Stimulated activated CD4-positive, alpha-beta T cell treated with anti-CD3 and anti-CD28 coated beads, TNF-alpha, amount 100 ng/mL, for 48 hours (primary cell): ENCODE results near the gene HDGFL2.
"Not testable (repeated sequence)": the region's sequence is repeated elsewhere in the genome, so short reads cannot be mapped to it uniquely, and the experiment has no call there.

ENCODE experiments used
- DNase-seq, 3 donors: peaks; one replicate each; pipeline ENCODE4 v3.0.0-alpha.2; 2020; ENCODE audit warnings: low read depth in 3 of 3

HDGFL2 gene

GRCh38 chr19:4533334-4533733 is 61.2 kb downstream of the HDGFL2 start:
- DNase-seq = no peak

- DNase-seq = no peak
These were observed 61.8 kb downstream of the HDGFL2 start for GRCh38 chr19:4533835-4534424.

- peak in 1 of 3 donors; percentile 19 for DNase-seq
These were observed 63.0 kb downstream of the HDGFL2 start, which contains the start of gene PLIN5 for GRCh38 chr19:4534836-4535658. Gene PLIN5 (minus strand): TSS chr19:4535224. CDS start chr19:4534074, 1,150 bp downstream.

GRCh38 chr19:4536798-4537197 is 64.7 kb downstream of the HDGFL2 start:
- no peak for DNase-seq

GRCh38 chr19:4537953-4538600 is 66.0 kb downstream of the HDGFL2 start:
- DNase-seq = no peak

GRCh38 chr19:4538601-4538954 is 66.5 kb downstream of the HDGFL2 start:
- DNase-seq = no peak

GRCh38 chr19:4539169-4539692 is 67.1 kb downstream of the HDGFL2 start:
- no peak for DNase-seq

- DNase-seq = no peak
These were observed 67.8 kb downstream of the HDGFL2 start, which contains the start of gene LRG1 for GRCh38 chr19:4539693-4540581. Gene LRG1 (minus strand): TSS chr19:4540036. CDS start chr19:4540013, 23 bp downstream.

GRCh38 chr19:4541114-4541805 is 69.2 kb downstream of the HDGFL2 start:
- DNase-seq = no peak

GRCh38 chr19:4541806-4542145 is 69.7 kb downstream of the HDGFL2 start:
- DNase-seq = not testable (repeated sequence)

GRCh38 chr19:4542896-4543841 is 71.1 kb downstream of the HDGFL2 start:
- DNase-seq = no peak

GRCh38 chr19:4543842-4544647 is 71.9 kb downstream of the HDGFL2 start:
- no peak for DNase-seq

- DNase-seq = no peak
These were observed 75.5 kb downstream of the HDGFL2 start for GRCh38 chr19:4547303-4548237.

- DNase-seq = no peak
These were observed 76.1 kb downstream of the HDGFL2 start for GRCh38 chr19:4548238-4548584.

GRCh38 chr19:4550018-4550417 is 77.9 kb downstream of the HDGFL2 start:
- DNase-seq = no peak

GRCh38 chr19:4550479-4551050 is 78.5 kb downstream of the HDGFL2 start:
- DNase-seq = no peak
